ENCODE results near the gene GNG13. TPM values are rescaled to one million over a fixed set of nuclear protein-coding genes. Genes with fewer than 3 reads are reported as not detected.

Gene GNG13
- total and polyA plus RNA-seq, 5 donors, result not detected

- Histone ChIP-seq H3K9me3 (ENCODE audit: control insufficient read depth, low read length) (no peaks in the 10 kb centered on the region), H3K27me3 (ENCODE audit: control insufficient read depth, insufficient read depth) (no peaks in the 10 kb centered on the region), H3K4me1 (ENCODE audit: control insufficient read depth, insufficient read depth, low read length) (no peaks in the 10 kb centered on the region), H3K27ac (ENCODE audit: low read length) (no peak overlapping the region), H3K4me3 (ENCODE audit: low read length) (no peak overlapping the region)
- no peak for ATAC-seq
- intact Hi-C loops (cut with DNase I), result no loop called here
- DNase-seq, result peak in 2 of 3 donors; percentile 43 to 53
- WGBS, result 83% methylated on average over 38 of the region's 38 CpGs
Observed at GRCh38 chr16:764848-765487, 35.6 kb downstream of the GNG13 start.

- intact Hi-C loops (cut with DNase I), result no loop called here
- peak in 2 of 3 donors; percentile 32 to 33 for DNase-seq
- Histone ChIP-seq H3K4me1 (ENCODE audit: control insufficient read depth, insufficient read depth, low read length) (no peaks in the 10 kb centered on the region), H3K4me3 (ENCODE audit: low read length) (no peak overlapping the region), H3K27me3 (ENCODE audit: control insufficient read depth, insufficient read depth) (no peaks in the 10 kb centered on the region), H3K9me3 (ENCODE audit: control insufficient read depth, low read length) (no peaks in the 10 kb centered on the region), H3K27ac (ENCODE audit: low read length) (no peak overlapping the region)
- 70% methylated on average over 20 of the region's 20 CpGs for WGBS
- no peak for ATAC-seq
Observed at GRCh38 chr16:764184-764750, 36.3 kb downstream of the GNG13 start.

- no peaks in the 10 kb centered on the region for H3K27me3 ChIP-seq (ENCODE audit: control insufficient read depth, insufficient read depth)
- ATAC-seq (no peak), DNase-seq (peak in 1 of 3 donors; percentile 47)
- H3K4me3 ChIP-seq (ENCODE audit: low read length), result no peak overlapping the region
- no peak overlapping the region for H3K27ac ChIP-seq (ENCODE audit: low read length)
- intact Hi-C loops (cut with DNase I), result no loop called here
- no peaks in the 10 kb centered on the region for H3K9me3 ChIP-seq (ENCODE audit: control insufficient read depth, low read length)
- WGBS, result 73% methylated on average over 21 of the region's 21 CpGs
- no peaks in the 10 kb centered on the region for H3K4me1 ChIP-seq (ENCODE audit: control insufficient read depth, insufficient read depth, low read length)
Observed at GRCh38 chr16:763369-764183, 37.0 kb downstream of the GNG13 start.

- Histone ChIP-seq H3K27me3 (ENCODE audit: control insufficient read depth, insufficient read depth) (no peaks in the 10 kb centered on the region), H3K4me1 (ENCODE audit: control insufficient read depth, insufficient read depth, low read length) (no peaks in the 10 kb centered on the region), H3K9me3 (ENCODE audit: control insufficient read depth, low read length) (no peaks in the 10 kb centered on the region), H3K4me3 (ENCODE audit: low read length) (no peak overlapping the region), H3K27ac (ENCODE audit: low read length) (no peak overlapping the region)
- DNase-seq (peak in 1 of 3 donors; percentile 41), ATAC-seq (no peak)
- intact Hi-C loops (cut with DNase I), result no loop called here
- WGBS, result 70% methylated on average over 17 of the region's 17 CpGs
Observed at GRCh38 chr16:762595-763268, 37.8 kb downstream of the GNG13 start.

GRCh38 chr16:761625-762513 lies 38.7 kb downstream of the GNG13 start:
- H3K4me3 ChIP-seq (ENCODE audit: low read length), result no peak overlapping the region
- H3K27me3 ChIP-seq (ENCODE audit: control insufficient read depth, insufficient read depth), result no peaks in the 10 kb centered on the region
- WGBS, result 64% methylated on average over 22 of the region's 22 CpGs
- intact Hi-C loops (cut with DNase I), result no loop called here
- no peak overlapping the region for H3K27ac ChIP-seq (ENCODE audit: low read length)
- H3K4me1 ChIP-seq (ENCODE audit: control insufficient read depth, insufficient read depth, low read length), result no peaks in the 10 kb centered on the region
- no peaks in the 10 kb centered on the region for H3K9me3 ChIP-seq (ENCODE audit: control insufficient read depth, low read length)
- DNase-seq (peak in 1 of 3 donors; percentile 58), ATAC-seq (no peak)

GRCh38 chr16:760545-761343 lies 39.8 kb downstream of the GNG13 start, which contains the start of gene MSLN:
MSLN (plus strand) TSS chr16:760734; CDS start chr16:762681, 1,947 bp downstream.
- 71% methylated on average over 37 of the region's 37 CpGs for whole genome bisulfite sequencing
- DNase-seq (peak in 2 of 3 donors; percentile 41 to 50), ATAC-seq (peak; percentile 18 to 27)
- Histone ChIP-seq H3K4me3 (ENCODE audit: low read length) (no peak within 1 kb of the TSS), H3K27ac (ENCODE audit: low read length) (no peak within 1 kb of the TSS), H3K4me1 (ENCODE audit: control insufficient read depth, insufficient read depth, low read length) (no peaks in the 10 kb centered on the region), H3K9me3 (ENCODE audit: control insufficient read depth, low read length) (no peaks in the 10 kb centered on the region), H3K27me3 (ENCODE audit: control insufficient read depth, insufficient read depth) (no peaks in the 10 kb centered on the region)
- intact Hi-C loops (cut with DNase I), result no loop called here

GRCh38 chr16:760065-760464 lies 40.5 kb downstream of the GNG13 start:
- DNase-seq (peak in 2 of 3 donors; percentile 40 to 46), ATAC-seq (peak in 1 of 2 donors; percentile 10)
- Histone ChIP-seq H3K27me3 (ENCODE audit: control insufficient read depth, insufficient read depth) (no peaks in the 10 kb centered on the region), H3K4me3 (ENCODE audit: low read length) (no peak overlapping the region), H3K27ac (ENCODE audit: low read length) (no peak overlapping the region), H3K9me3 (ENCODE audit: control insufficient read depth, low read length) (no peaks in the 10 kb centered on the region), H3K4me1 (ENCODE audit: control insufficient read depth, insufficient read depth, low read length) (no peaks in the 10 kb centered on the region)
- 67% methylated on average over 15 of the region's 15 CpGs for WGBS
- intact Hi-C loops (cut with DNase I), result no loop called here

GRCh38 chr16:759110-759910 lies 41.2 kb downstream of the GNG13 start:
- no peak overlapping the region for H3K4me3 ChIP-seq (ENCODE audit: low read length)
- H3K27me3 ChIP-seq (ENCODE audit: control insufficient read depth, insufficient read depth), result no peaks in the 10 kb centered on the region
- H3K9me3 ChIP-seq (ENCODE audit: control insufficient read depth, low read length), result no peaks in the 10 kb centered on the region
- WGBS, result 84% methylated on average over 34 of the region's 34 CpGs
- H3K27ac ChIP-seq (ENCODE audit: low read length), result no peak overlapping the region
- no peaks in the 10 kb centered on the region for H3K4me1 ChIP-seq (ENCODE audit: control insufficient read depth, insufficient read depth, low read length)
- DNase-seq (peak in 1 of 3 donors; percentile 29), ATAC-seq (no peak)
- intact Hi-C loops (cut with DNase I), result no loop called here

GRCh38 chr16:756428-756827 lies 44.1 kb downstream of the GNG13 start:
- Histone ChIP-seq H3K27ac (ENCODE audit: low read length) (no peak overlapping the region), H3K4me3 (ENCODE audit: low read length) (no peak overlapping the region), H3K27me3 (ENCODE audit: control insufficient read depth, insufficient read depth) (no peaks in the 10 kb centered on the region), H3K4me1 (ENCODE audit: control insufficient read depth, insufficient read depth, low read length) (no peaks in the 10 kb centered on the region), H3K9me3 (ENCODE audit: control insufficient read depth, low read length) (no peaks in the 10 kb centered on the region)
- ATAC-seq, result no peak
- no peak for DNase-seq
- intact Hi-C loops (cut with DNase I), result no loop called here
- 94% methylated on average over 5 of the region's 5 CpGs for WGBS

All from right cardiac atrium (tissue), 5 donors.